HG03280 (cell line): ENCODE results near the gene GALNT1.

Source experiments
- ATAC-seq: cut with Tn5 transposase; IDR thresholded peaks from one replicate; pipeline ENCODE4 v1.9.1; 2021; ENCODE audit warnings: mild to moderate bottlenecking, moderate library complexity; ENCODE audit not compliant: unreplicated experiment

The GALNT1 gene

DNA sequence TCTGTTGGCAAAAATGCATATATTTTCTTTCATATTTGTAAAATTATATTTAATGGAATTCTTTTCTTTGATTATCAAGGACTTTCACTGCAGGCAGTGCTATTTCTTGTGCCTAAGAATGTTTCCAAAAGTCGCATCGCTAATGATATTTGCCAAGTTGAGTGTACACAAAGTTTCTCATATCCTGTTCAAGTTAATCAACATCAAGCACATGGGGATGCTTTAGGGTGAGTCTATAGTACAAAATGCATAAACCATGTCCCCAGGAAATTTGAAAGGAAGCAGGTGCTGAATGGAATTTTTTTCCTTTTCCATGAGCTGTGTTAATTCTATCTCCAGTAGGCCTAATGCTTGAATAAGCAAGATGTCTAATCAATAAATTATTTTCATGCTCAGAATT, 129.7 kb downstream of the GALNT1 start:
- no peak for ATAC-seq

GRCh38 chr18:35713545-35713944, 132.0 kb downstream of the GALNT1 start:
- no peak for ATAC-seq

DNA sequence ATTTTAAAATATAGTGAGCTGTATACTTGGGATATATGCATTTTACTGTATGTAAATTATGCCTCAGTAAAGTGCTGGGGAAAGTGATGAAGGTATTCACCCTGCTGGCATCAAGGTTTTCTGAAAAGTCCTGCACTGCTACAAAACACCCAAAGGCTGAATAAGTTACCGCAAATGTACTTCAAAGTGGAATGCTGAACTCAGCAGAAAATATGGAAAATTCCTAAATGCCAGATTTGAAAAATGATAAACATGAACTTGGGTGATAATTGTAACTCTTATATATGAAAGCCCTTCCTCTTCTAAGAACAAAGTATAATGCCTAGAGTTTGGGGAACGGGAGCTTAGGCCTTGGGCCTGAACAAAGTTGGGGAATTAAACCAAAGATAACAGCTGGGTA, 133.0 kb downstream of the GALNT1 start:
- no peak for ATAC-seq

DNA sequence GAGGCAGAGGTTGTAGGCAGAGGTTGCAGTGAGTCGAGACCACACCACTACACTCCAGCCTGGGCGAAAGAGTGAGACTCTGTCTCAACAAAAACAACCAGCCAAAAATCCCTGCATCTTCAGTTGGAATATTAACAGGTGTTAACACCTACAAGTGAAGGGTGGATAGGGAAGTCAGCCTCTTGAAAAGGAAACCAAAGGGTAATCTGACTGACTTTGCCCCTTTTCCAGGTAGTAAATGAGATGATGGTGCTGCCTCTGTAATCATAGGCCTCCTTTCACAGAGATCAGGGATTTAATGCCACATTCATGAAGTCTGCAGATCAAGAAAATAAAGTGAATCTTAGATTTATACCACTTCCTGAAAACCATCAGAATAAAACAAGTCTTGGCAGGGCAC, 133.6 kb downstream of the GALNT1 start:
- no peak for ATAC-seq

GRCh38 chr18:35716169-35716831, 134.8 kb downstream of the GALNT1 start:
- no peak for ATAC-seq

GRCh38 chr18:35717182-35717581, 135.6 kb downstream of the GALNT1 start:
- ATAC-seq = no peak

- ATAC-seq = no peak
Measured at GRCh38 chr18:35721431-35722081, 140.0 kb downstream of the GALNT1 start.

DNA sequence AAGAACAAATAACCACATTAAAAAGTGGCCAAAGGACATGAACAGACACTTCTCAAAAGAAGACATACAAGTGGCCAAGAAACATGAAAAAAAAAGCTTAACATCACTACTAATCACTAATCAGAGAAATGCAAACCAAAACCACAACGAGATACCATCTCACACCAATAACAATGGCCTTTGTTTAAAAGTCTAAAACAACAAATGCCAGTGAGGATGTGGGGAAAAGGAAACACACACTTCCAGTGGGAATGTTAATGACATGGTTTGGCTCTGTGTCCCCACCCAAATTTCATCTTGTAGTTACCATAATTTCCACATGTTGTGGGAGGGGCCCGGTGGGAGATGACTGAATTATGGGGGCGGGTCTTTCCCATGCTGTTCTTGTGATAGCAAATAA, 147.1 kb downstream of the GALNT1 start:
- ATAC-seq = no peak

- no peak for ATAC-seq
Measured at GRCh38 chr18:35729991-35730668, 148.6 kb downstream of the GALNT1 start.

DNA sequence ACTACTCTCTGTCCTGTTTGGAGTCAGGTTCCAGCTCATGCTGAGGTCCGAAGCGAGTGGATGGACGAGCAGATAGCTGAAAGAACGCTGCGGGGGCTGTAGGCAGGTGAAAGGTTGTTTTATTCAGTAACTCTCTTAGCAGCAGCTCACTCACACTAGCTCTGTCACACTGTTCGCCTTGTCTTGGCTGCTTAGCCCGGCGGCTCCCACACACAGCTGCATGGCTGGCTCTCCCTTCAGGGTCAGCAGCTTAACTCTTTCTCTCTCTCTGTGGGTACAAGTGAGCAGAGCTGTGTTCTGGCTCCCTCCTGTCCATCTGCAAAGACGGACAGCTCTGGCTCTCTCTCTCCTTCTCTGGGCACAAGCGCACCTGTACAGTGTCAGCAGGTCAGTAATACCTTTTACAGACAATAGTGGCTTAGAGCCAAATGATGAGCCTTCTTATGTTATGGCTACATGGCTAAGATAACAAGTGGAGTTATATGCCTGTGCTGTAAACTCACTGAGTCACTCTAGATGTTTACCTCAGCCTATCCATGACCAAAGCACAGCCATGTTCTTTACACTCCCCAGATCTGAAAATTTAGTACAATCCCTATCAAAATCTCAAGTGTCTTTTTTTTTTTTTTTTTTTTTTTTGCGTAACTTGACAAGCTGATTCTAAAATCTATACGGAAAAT, 149.3 kb downstream of the GALNT1 start:
- ATAC-seq = no peak

DNA sequence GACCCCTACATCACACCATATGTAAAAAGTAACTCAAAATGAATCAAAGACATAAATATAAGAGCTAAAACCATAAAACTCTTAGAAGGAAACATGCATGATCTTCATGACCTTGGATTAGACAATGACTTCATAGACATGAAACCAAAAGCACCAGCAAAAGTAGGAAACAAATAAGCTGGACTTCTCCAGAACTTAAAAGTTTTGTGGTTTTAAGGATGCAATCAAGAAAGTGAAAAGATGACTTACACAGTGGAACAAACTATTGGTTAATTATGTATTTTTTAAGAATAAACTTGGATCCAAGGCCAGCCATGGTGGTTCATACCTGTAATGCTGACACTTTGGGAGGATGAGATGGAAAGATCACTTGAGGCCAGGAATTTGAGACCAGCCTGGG, 150.2 kb downstream of the GALNT1 start:
- no peak for ATAC-seq

DNA sequence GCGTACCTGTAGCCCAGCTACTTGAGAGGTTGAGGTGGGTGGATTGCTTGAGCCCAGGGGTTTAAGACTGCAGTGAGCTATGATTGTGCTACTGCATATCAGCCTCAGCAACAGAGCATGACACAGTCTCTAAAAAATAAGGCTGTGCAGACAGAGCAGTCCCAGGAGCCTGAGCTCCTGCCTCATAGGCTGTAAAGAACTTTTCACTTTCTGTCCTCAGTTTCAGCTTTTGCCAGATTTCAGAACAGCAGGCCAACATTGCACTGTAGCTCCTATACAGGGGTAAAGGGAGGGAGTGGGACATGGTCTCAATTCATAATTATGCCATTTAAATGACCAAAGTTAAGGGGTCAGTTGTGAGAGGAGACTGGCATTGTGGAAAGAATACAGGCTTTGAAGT, 150.6 kb downstream of the GALNT1 start:
- ATAC-seq = no peak

DNA sequence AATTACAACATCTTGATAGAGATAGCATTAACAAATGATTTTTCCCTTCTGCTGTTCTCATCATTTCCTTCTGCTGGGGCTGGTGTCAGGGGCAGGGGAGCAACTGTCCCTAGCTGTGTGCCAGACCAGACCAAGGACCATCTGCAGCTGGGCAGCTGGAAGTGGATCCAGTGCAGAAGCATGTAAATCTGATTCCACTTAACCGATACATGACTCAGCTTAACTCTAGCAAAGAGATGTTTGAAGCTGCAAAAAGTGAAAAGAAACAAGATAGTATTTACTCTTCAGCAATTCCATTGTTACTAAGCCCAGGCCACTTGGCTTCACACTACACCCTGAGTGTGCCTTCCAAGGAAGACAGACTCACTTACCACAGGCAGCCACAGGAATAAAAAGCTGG, 151.1 kb downstream of the GALNT1 start:
- no peak for ATAC-seq

- no peak for ATAC-seq
Measured at GRCh38 chr18:35733408-35733807, 151.9 kb downstream of the GALNT1 start.

- ATAC-seq = no peak
Measured at GRCh38 chr18:35736696-35737095, 155.2 kb downstream of the GALNT1 start.

DNA sequence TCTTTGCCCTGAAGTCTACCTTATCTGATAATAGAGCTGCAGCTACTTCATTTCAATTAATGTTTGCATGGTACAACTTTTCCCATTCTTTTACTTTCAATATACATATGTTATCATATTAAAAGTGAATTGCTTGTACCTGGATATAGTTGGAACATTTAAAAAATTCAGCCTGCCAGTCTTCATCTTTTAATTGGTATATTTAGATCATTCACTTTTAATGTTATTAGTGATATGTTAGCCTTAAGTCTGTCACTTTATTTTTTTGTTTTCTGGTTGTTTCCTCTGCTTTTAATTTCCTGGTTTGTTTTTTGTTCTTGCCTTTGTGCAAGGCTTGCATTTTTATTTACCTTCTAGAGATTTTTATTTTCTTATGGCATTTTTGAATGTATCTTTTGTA, 158.2 kb downstream of the GALNT1 start:
- no peak for ATAC-seq

GRCh38 chr18:35740656-35741055, 159.1 kb downstream of the GALNT1 start:
- no peak for ATAC-seq

DNA sequence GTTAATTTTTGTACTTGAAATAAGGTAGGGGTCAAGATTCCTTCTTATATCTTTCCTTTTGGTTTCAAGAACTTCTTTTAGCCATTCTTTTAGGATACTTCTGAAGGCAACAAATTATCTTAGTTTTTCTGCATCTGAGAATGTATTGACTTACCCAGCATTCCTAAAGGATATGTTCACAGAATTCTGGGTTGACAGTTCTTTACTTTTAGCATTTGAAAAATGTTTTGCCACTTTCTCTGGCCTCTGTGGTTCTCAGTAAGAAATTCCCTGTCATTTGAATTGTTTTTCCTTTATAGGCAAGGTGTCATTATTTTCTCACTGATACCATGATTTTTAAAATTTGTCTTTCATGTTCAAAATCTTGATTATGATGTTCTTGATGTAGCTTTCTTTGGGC, 162.4 kb downstream of the GALNT1 start:
- ATAC-seq = no peak

DNA sequence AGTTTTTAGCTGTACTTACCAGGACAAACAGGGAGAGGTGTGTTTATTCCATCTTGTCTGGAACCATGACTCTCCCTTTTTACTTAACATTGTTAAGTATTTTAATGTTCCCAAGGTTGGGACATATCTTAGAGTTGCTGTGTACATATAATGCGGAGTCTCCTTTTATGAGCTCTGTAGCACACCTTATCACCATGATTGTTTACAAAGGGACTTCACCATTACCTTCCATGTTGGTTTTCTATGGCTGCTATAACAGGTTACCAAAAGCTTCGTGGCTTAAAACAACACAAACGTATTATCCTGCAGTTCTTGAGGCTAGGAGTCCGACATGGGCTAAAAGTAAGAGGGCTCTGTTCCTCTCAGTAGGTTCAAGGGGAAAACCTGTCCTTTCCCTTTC, 164.3 kb downstream of the GALNT1 start:
- no peak for ATAC-seq

GRCh38 chr18:35746826-35747339, 165.3 kb downstream of the GALNT1 start:
- ATAC-seq = no peak

DNA sequence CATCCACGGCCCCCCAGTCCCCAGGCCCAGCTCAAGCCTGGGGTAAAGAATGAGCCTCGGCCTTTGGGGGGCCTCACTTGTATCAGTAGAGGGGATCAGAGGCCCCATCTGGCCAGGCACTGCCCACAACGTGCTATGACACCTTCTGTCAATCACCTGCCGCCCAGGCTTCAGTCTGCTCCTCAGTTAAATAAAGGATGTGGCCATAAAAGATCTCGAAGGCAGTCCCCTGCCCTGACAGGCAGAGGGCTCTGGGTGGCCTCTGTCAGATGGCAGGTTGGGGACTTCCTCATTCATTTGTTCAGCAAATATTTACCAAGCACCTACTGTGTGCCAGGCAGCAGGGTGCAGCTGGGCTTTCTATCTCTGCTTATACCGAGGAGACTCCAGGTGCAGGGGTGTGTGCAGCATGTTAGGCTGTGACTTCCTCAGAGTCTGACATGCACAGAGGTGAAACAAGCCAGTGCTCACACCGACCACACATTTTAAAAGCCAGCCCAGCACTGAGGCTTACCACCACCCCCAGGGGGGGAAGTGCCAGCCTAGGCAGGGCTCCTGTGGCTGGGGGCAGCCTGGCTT, 166.4 kb downstream of the GALNT1 start:
- ATAC-seq = no peak
